Astrocyte (in vitro differentiated cells and primary cell): ENCODE measurements around the gene PRDM10.

ENCODE experiments used
- CTCF ChIP-seq: IDR thresholded peaks from 2 replicates; pipeline ENCODE4 v1.5.1; 2011; ENCODE audit warnings: low read depth, mild to moderate bottlenecking, inconsistent platforms, low read length, moderate library complexity; ENCODE audit not compliant: insufficient read depth
- EZH2 ChIP-seq: IDR thresholded peaks from 2 replicates; pipeline ENCODE4 v1.6.1; 2012; ENCODE audit warnings: mild to moderate bottlenecking, low read length, inconsistent platforms; ENCODE audit not compliant: insufficient read depth

DNA sequence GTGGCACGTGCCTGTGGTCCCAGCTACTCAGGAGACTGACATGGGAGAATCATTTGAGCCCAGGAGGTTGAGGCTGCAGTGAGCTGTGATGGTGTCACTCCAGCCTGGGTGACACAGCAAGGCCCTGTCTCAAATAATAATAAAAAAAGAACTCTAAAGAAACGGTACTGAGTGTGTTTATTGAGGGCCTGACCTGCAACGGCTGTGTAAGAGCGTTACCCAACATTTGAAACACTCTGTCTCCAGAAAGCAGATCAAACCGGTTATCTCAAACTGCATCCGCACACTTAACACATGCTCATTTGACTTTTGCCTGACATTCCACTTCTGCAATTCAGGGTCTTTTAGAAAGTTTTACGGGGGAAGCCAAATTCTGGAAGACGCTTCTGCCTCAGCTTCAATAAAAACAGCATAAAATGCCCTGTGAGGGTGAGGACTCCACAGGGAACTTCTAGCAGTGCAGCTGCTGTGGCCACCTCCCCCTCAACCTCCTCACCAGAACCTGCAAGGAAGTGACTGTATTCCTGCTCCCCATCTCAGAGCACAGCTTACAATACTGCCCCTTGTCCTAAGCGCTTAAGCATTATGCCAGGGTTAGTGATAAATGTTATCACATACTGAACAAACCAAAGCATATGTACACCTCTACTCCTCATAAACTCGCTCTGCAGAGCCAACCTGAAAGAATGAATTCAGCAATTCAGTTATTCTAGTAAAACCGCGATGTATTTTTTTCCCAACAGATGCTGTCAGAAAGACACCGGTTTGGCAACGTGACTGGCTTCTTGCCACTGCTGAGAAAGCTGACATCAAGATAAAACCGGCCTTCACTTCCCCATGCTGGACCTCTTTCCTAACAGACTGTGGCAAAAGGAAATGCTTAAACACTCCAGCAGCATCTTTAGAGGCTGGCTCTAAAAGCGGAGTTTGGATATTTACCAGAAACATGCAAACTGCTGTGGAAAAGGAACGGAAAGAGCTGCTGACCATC is 52.2 kb downstream of the PRDM10 start:
- TF ChIP-seq CTCF (no peak), EZH2 (no peak)
